OCI-LY1 (cell line): ENCODE measurements around the gene HOXC6.

ENCODE experiments used
- H2AFZ ChIP-seq: fragments of 200-600 bp; sonication (generic), shearing (Covaris generic); 2 replicates; pipeline ENCODE4 v1.6.0; 2014; ENCODE audit warnings: antibody characterized with exemption, mild to moderate bottlenecking, low read length
- H3F3A ChIP-seq: fragments of 200-600 bp; sonication (generic), shearing (Covaris generic); 2 replicates; pipeline ENCODE4 v1.6.0; 2014; ENCODE audit warnings: mild to moderate bottlenecking, antibody characterized with exemption, low read length, moderate library complexity; ENCODE audit not compliant: insufficient read depth
- H3K27ac ChIP-seq: fragments of 200-600 bp; sonication (generic); 2 replicates; pipeline ENCODE4 v1.5.1; 2014; ENCODE audit warnings: low read length, mixed run types, mild to moderate bottlenecking, low read depth; ENCODE audit not compliant: poor library complexity, severe bottlenecking
- H3K27me3 ChIP-seq: fragments of 200-600 bp; sonication (generic); 2 replicates; pipeline ENCODE4 v1.6.0; 2014; ENCODE audit warnings: antibody characterized with exemption, mild to moderate bottlenecking, low read length, moderate library complexity; ENCODE audit not compliant: insufficient read depth
- H3K36me3 ChIP-seq: fragments of 200-600 bp; sonication (generic); 2 replicates; pipeline ENCODE4 v1.6.1; 2014; ENCODE audit warnings: mild to moderate bottlenecking, antibody characterized with exemption, low read length, moderate library complexity, mixed read lengths; ENCODE audit not compliant: insufficient read depth
- H3K4me1 ChIP-seq: fragments of 200-600 bp; sonication (generic); 2 replicates; pipeline ENCODE4 v1.5.1; 2014; ENCODE audit warnings: mild to moderate bottlenecking, low read length, moderate library complexity; ENCODE audit not compliant: insufficient read depth, severe bottlenecking
- H3K4me2 ChIP-seq: fragments of 200-600 bp; sonication (generic), shearing (Covaris generic); 2 replicates; pipeline ENCODE4 v1.6.1; 2014; ENCODE audit warnings: low read length
- H3K4me3 ChIP-seq: fragments of 200-600 bp; sonication (generic); 2 replicates; pipeline ENCODE4 v1.5.1; 2014; ENCODE audit warnings: low read length, low read depth, mild to moderate bottlenecking, mixed read lengths; ENCODE audit not compliant: poor library complexity, severe bottlenecking
- H3K79me2 ChIP-seq: fragments of 200-600 bp; shearing (Covaris generic); 2 replicates; pipeline ENCODE4 v1.6.1; 2016; ENCODE audit warnings: mixed run types, low read length, mixed read lengths; ENCODE audit not compliant: insufficient read depth
- H3K9ac ChIP-seq: fragments of 200-600 bp; sonication (generic), shearing (Covaris generic); 2 replicates; pipeline ENCODE4 v1.6.1; 2014; ENCODE audit warnings: mild to moderate bottlenecking, low read length, mixed read lengths
- H3K9me2 ChIP-seq: fragments of 200-600 bp; sonication (generic), shearing (Covaris generic); 2 replicates; pipeline ENCODE4 v1.6.1; 2014; ENCODE audit warnings: low read depth, mild to moderate bottlenecking, low read length, mixed read lengths
- H3K9me3 ChIP-seq: fragments of 200-600 bp; shearing (Covaris generic); 2 replicates; pipeline ENCODE4 v1.6.1; 2014; ENCODE audit warnings: low read length, mixed read lengths
- H4K20me1 ChIP-seq: fragments of 200-600 bp; sonication (generic), shearing (Covaris generic); 2 replicates; pipeline ENCODE4 v1.6.0; 2016; ENCODE audit warnings: mild to moderate bottlenecking, low read length; ENCODE audit not compliant: insufficient read depth
- CTCF ChIP-seq: fragments of 200-600 bp; sonication (generic), shearing (Covaris generic); IDR thresholded peaks from 2 replicates; pipeline ENCODE4 v1.5.1; 2017; ENCODE audit warnings: mild to moderate bottlenecking, antibody characterized with exemption, low read length, moderate library complexity, mixed read lengths
- EZH2 ChIP-seq: fragments of 200-600 bp; sonication (generic), shearing (Covaris generic); IDR thresholded peaks from 2 replicates; pipeline ENCODE4 v1.8.0; 2017; ENCODE audit warnings: borderline replicate concordance, mixed run types, mild to moderate bottlenecking, antibody characterized with exemption, low read length, moderate library complexity, mixed read lengths

The HOXC6 gene

GRCh38 chr12:54012631-54013409 is 15.4 kb upstream of the HOXC6 start:
- Histone ChIP-seq H3K9me2 (no peaks in the 10 kb centered on the region), H3K4me2 (no peak overlapping the region), H3K4me1 (peaks cover 8% of the 10 kb centered on the region), H3K79me2 (no peaks in the 10 kb centered on the region), H3K36me3 (no peaks in the 10 kb centered on the region), H2AFZ (no peak overlapping the region), H3F3A (no peaks in the 10 kb centered on the region), H3K9ac (no peak overlapping the region), H3K9me3 (no peaks in the 10 kb centered on the region), H3K27ac (no peak overlapping the region), H3K27me3 (peaks cover 10% of the 10 kb centered on the region; the same call in 1 of the 2 replicates), H3K4me3 (no peak overlapping the region), H4K20me1 (no peaks in the 10 kb centered on the region)
- TF ChIP-seq EZH2 (no peak), CTCF (0 out of 2 replicates have a peak, but pooled peaks have one; percentile 27)

GRCh38 chr12:54014377-54015017 is 13.7 kb upstream of the HOXC6 start:
- H3K27ac ChIP-seq, result no peak overlapping the region
- H3K9ac ChIP-seq, result no peak overlapping the region
- peaks cover 21% of the 10 kb centered on the region for H3K4me1 ChIP-seq
- no peaks in the 10 kb centered on the region for H4K20me1 ChIP-seq
- no peaks in the 10 kb centered on the region for H3K9me2 ChIP-seq
- H3K36me3 ChIP-seq, result no peaks in the 10 kb centered on the region
- no peak overlapping the region for H3K4me3 ChIP-seq
- TF ChIP-seq CTCF (no peak), EZH2 (no peak)
- H3K9me3 ChIP-seq, result no peaks in the 10 kb centered on the region
- H2AFZ ChIP-seq, result no peak overlapping the region
- H3K27me3 ChIP-seq, result peaks cover 10% of the 10 kb centered on the region; the same call in 1 of the 2 replicates
- no peaks in the 10 kb centered on the region for H3K79me2 ChIP-seq
- H3K4me2 ChIP-seq, result no peak overlapping the region
- H3F3A ChIP-seq, result no peaks in the 10 kb centered on the region

- H2AFZ ChIP-seq, result no peak overlapping the region
- H3K27ac ChIP-seq, result no peak overlapping the region
- H3K79me2 ChIP-seq, result no peaks in the 10 kb centered on the region
- H3F3A ChIP-seq, result no peaks in the 10 kb centered on the region
- no peaks in the 10 kb centered on the region for H4K20me1 ChIP-seq
- H3K4me3 ChIP-seq, result no peak overlapping the region
- H3K27me3 ChIP-seq, result peaks cover 3% of the 10 kb centered on the region; the same call in 1 of the 2 replicates
- H3K4me1 ChIP-seq, result peaks cover 22% of the 10 kb centered on the region
- TF ChIP-seq EZH2, result no peak
- TF ChIP-seq CTCF, result no peak
- H3K4me2 ChIP-seq, result no peak overlapping the region
- no peaks in the 10 kb centered on the region for H3K36me3 ChIP-seq
- H3K9me3 ChIP-seq, result no peaks in the 10 kb centered on the region
- no peak overlapping the region for H3K9ac ChIP-seq
- H3K9me2 ChIP-seq, result no peaks in the 10 kb centered on the region
These were observed 13.0 kb upstream of the HOXC6 start for GRCh38 chr12:54015018-54015931.
